ENCODE data around the gene ICAM1. TPM values are rescaled to one million over a fixed set of nuclear protein-coding genes. Genes with fewer than 3 reads are reported as not detected.

The ICAM1 gene
- total RNA-seq, 1 experiment from 2014 or later, result 136 TPM

- ATAC-seq, result no peak
- CTCF ChIA-PET, result no interaction called here
- in situ Hi-C loops (cut with HindIII; ENCODE audit: low pct_unique_long_range_greater_than_20kb, low sequenced_read_pairs), result no loop called here
Measured at GRCh38 chr19:10284960-10285278, 14.0 kb downstream of the ICAM1 start.

GRCh38 chr19:10285393-10285792 lies 14.5 kb downstream of the ICAM1 start:
- intact Hi-C loops (cut with micrococcal nuclease; ENCODE audit: unreplicated experiment) (no loop called here), in situ Hi-C loops (cut with HindIII; ENCODE audit: low pct_unique_long_range_greater_than_20kb, low sequenced_read_pairs) (no loop called here)
- H3K27me3 ChIP-seq (ENCODE audit: control insufficient read depth, insufficient read depth, low read length), result no peaks in the 10 kb centered on the region
- ATAC-seq, result no peak
- TF ChIP-seq CTCF (IDR thresholded peaks at IDR 0.05) (no peak), POLR2AphosphoS5 (IDR thresholded peaks at IDR 0.05; ENCODE audit: low read depth, low read length) (no peak), REST (IDR thresholded peaks at IDR 0.05; ENCODE audit: insufficient read depth in 1 of 2, low read depth in 2 of 2, low read length in 1 of 2) (no peak), SIN3A (IDR thresholded peaks at IDR 0.05; ENCODE audit: borderline replicate concordance, insufficient read depth, low read depth, low read length) (no peak), TCF7L2 (IDR thresholded peaks at IDR 0.05; ENCODE audit: low read depth, low read length) (no peak)
- H3K9me3 ChIP-seq (ENCODE audit: control insufficient read depth, insufficient read depth, low read depth, low read length), result no peaks in the 10 kb centered on the region
- DNase-seq (ENCODE audit: low read depth, low spot score), result no peak
- no peak overlapping the region for H3K27ac ChIP-seq (ENCODE audit: low read length)
- POLR2A ChIA-PET, result interaction anchor here (0.6 to 1.0 kb wide), 2 partner anchors 16 to 26 kb away, joined by 3 to 5 read pairs; no protein-coding TSS in a partner anchor
- no peak overlapping the region for H3K4me3 ChIP-seq (ENCODE audit: low read depth in 2 of 2, low read length in 2 of 2)
- peaks cover 17% of the 10 kb centered on the region; the same call in 1 of the 2 replicates for H3K4me1 ChIP-seq (ENCODE audit: control insufficient read depth, insufficient read depth, low read length)
- H3K36me3 ChIP-seq (ENCODE audit: control insufficient read depth, insufficient read depth, low read length), result 0 out of 2 replicates have a peak, but pooled peaks cover under 1% of the 10 kb centered on the region
- BruUV-seq (replicated peaks), result TSS peak; percentile 81
- CTCF ChIA-PET, result no interaction called here

More at GRCh38 chr19:10284960-10285278, 14.0 kb downstream of the ICAM1 start:
- H3K36me3 ChIP-seq (ENCODE audit: control insufficient read depth, insufficient read depth, low read length), result 0 out of 2 replicates have a peak, but pooled peaks cover 2% of the 10 kb centered on the region
- no peaks in the 10 kb centered on the region for H3K27me3 ChIP-seq (ENCODE audit: control insufficient read depth, insufficient read depth, low read length)
- no peak overlapping the region for H3K27ac ChIP-seq (ENCODE audit: low read length)
- BruUV-seq (replicated peaks), result no TSS peak
- peaks cover 17% of the 10 kb centered on the region; the same call in 1 of the 2 replicates for H3K4me1 ChIP-seq (ENCODE audit: control insufficient read depth, insufficient read depth, low read length)
- no peak for DNase-seq (ENCODE audit: low read depth, low spot score)
- H3K9me3 ChIP-seq (ENCODE audit: control insufficient read depth, insufficient read depth, low read depth, low read length), result no peaks in the 10 kb centered on the region
- intact Hi-C loops (cut with micrococcal nuclease; ENCODE audit: unreplicated experiment), result no loop called here
- H3K4me3 ChIP-seq (ENCODE audit: low read depth in 2 of 2, low read length in 2 of 2), result no peak overlapping the region
- POLR2A ChIA-PET, result no interaction called here
- TF ChIP-seq POLR2AphosphoS5 (IDR thresholded peaks at IDR 0.05; ENCODE audit: low read depth, low read length) (no peak), TCF7L2 (IDR thresholded peaks at IDR 0.05; ENCODE audit: low read depth, low read length) (no peak), REST (IDR thresholded peaks at IDR 0.05; ENCODE audit: insufficient read depth in 1 of 2, low read depth in 2 of 2, low read length in 1 of 2) (no peak), CTCF (IDR thresholded peaks at IDR 0.05) (no peak), SIN3A (IDR thresholded peaks at IDR 0.05; ENCODE audit: borderline replicate concordance, insufficient read depth, low read depth, low read length) (no peak)

All from Panc1 (cell line).